H9 (cell line): Measurements from ENCODE around the gene PAK6. TPM values are rescaled to one million over a fixed set of nuclear protein-coding genes. Genes with fewer than 3 reads are reported as not detected.

Experiments
- DNase-seq: peaks from one replicate; pipeline ENCODE4 v3.0.0-alpha.2; 2017
- H2AFZ ChIP-seq: one replicate; pipeline ENCODE4 v1.6.1; 2013; ENCODE audit warnings: mild to moderate bottlenecking, low read length, control low read depth, moderate library complexity
- H2AK5ac ChIP-seq: 2 replicates; pipeline ENCODE4 v1.6.1; 2013; ENCODE audit warnings: low read length, control low read depth, mixed read lengths; ENCODE audit not compliant: insufficient read length
- H2BK120ac ChIP-seq: one replicate; pipeline ENCODE4 v1.6.1; 2013; ENCODE audit warnings: low read depth, mild to moderate bottlenecking, low read length, control low read depth, inconsistent platforms; ENCODE audit not compliant: poor library complexity, severe bottlenecking
- H2BK12ac ChIP-seq: 2 replicates; pipeline ENCODE4 v1.6.1; 2013; ENCODE audit warnings: low read length, control low read depth, mixed read lengths, low read depth; ENCODE audit not compliant: insufficient read length
- H2BK15ac ChIP-seq: 2 replicates; pipeline ENCODE4 v1.6.1; 2013; ENCODE audit warnings: low read depth, low read length, control low read depth
- H2BK20ac ChIP-seq: one replicate; pipeline ENCODE4 v1.6.1; 2013; ENCODE audit warnings: low read depth, mild to moderate bottlenecking, low read length, control low read depth, inconsistent platforms; ENCODE audit not compliant: poor library complexity, severe bottlenecking
- H2BK5ac ChIP-seq: 2 replicates; pipeline ENCODE4 v1.6.1; 2013; ENCODE audit warnings: low read length, control low read depth, mixed read lengths; ENCODE audit not compliant: insufficient read length
- H3K14ac ChIP-seq: 2 replicates; pipeline ENCODE4 v1.6.1; 2013; ENCODE audit warnings: low read length, control low read depth; ENCODE audit not compliant: insufficient read depth
- H3K18ac ChIP-seq: 2 replicates; pipeline ENCODE4 v1.6.1; 2013; ENCODE audit warnings: low read depth, mild to moderate bottlenecking, mixed read lengths, low read length, control low read depth; ENCODE audit not compliant: insufficient read length
- H3K23ac ChIP-seq: 2 replicates; pipeline ENCODE4 v1.6.1; 2013; ENCODE audit warnings: low read length, control low read depth, mixed read lengths, low read depth; ENCODE audit not compliant: insufficient read length
- H3K23me2 ChIP-seq: 2 replicates; pipeline ENCODE4 v1.6.1; 2013; ENCODE audit warnings: low read depth, mild to moderate bottlenecking, mixed read lengths, low read length, control low read depth; ENCODE audit not compliant: insufficient read length, poor library complexity, severe bottlenecking
- H3K27ac ChIP-seq: 2 replicates; pipeline ENCODE4 v1.5.1; 2013; ENCODE audit warnings: low read length, control low read depth, mixed read lengths, low read depth; ENCODE audit not compliant: insufficient read length
- H3K27me3 ChIP-seq: 2 replicates; pipeline ENCODE4 v1.6.1; 2013; ENCODE audit warnings: low read length, control low read depth, inconsistent platforms; ENCODE audit not compliant: insufficient read depth
- H3K4ac ChIP-seq: 2 replicates; pipeline ENCODE4 v1.6.1; 2013; ENCODE audit warnings: low read depth, mild to moderate bottlenecking, control low read depth, inconsistent platforms, low read length, moderate library complexity
- H3K4me1 ChIP-seq: 2 replicates; pipeline ENCODE4 v1.6.1; 2013; ENCODE audit warnings: low read length, control low read depth, inconsistent platforms; ENCODE audit not compliant: insufficient read depth
- H3K4me2 ChIP-seq: 2 replicates; pipeline ENCODE4 v1.6.1; 2013; ENCODE audit warnings: low read length, control low read depth, mixed read lengths; ENCODE audit not compliant: insufficient read length, insufficient read depth
- H3K56ac ChIP-seq: 2 replicates; pipeline ENCODE4 v1.6.1; 2013; ENCODE audit warnings: low read depth, mild to moderate bottlenecking, mixed read lengths, low read length, control low read depth; ENCODE audit not compliant: insufficient read length
- H3K79me1 ChIP-seq: 2 replicates; pipeline ENCODE4 v1.6.1; 2013; ENCODE audit warnings: low read depth, mild to moderate bottlenecking, moderate library complexity, low read length, control low read depth, inconsistent platforms; ENCODE audit not compliant: insufficient read depth, poor library complexity, severe bottlenecking
- H3K79me2 ChIP-seq: 2 replicates; pipeline ENCODE4 v1.6.1; 2013; ENCODE audit warnings: low read length, control low read depth, inconsistent platforms; ENCODE audit not compliant: insufficient read depth
- H3K9ac ChIP-seq: 2 replicates; pipeline ENCODE4 v1.6.1; 2013; ENCODE audit warnings: low read length, control low read depth, mixed read lengths; ENCODE audit not compliant: insufficient read length; ENCODE audit errors: extremely low read depth
- H3K9me3 ChIP-seq: one replicate; pipeline ENCODE4 v1.6.1; 2013; ENCODE audit warnings: low read depth, low read length, inconsistent platforms; ENCODE audit not compliant: control insufficient read depth
- H3T11ph ChIP-seq: one replicate; pipeline ENCODE4 v1.6.1; 2013; ENCODE audit warnings: mild to moderate bottlenecking, low read length, control low read depth, inconsistent platforms
- H4K20me1 ChIP-seq: one replicate; pipeline ENCODE4 v1.6.1; 2013; ENCODE audit not compliant: control insufficient read depth, insufficient read length, insufficient read depth
- H4K5ac ChIP-seq: 2 replicates; pipeline ENCODE4 v1.6.1; 2013; ENCODE audit warnings: low read depth, mild to moderate bottlenecking, mixed read lengths, low read length, control low read depth; ENCODE audit not compliant: insufficient read length
- H4K8ac ChIP-seq: replicated peaks from 2 replicates; pipeline ENCODE4 v1.6.1; 2013; ENCODE audit warnings: low read length, control low read depth, mixed read lengths, low read depth; ENCODE audit not compliant: insufficient read length
- H4K91ac ChIP-seq: 2 replicates; pipeline ENCODE4 v1.6.1; 2013; ENCODE audit warnings: low read depth, mild to moderate bottlenecking, moderate library complexity, mixed read lengths, low read length, control low read depth; ENCODE audit not compliant: insufficient read length
- H3K27ac Mint-ChIP-seq, 3 experiments: 2 replicates in 2 of 3; 3 replicates in 1 of 3; pipeline ENCODE4 v1.8.0; 2020 to 2021; ENCODE audit warnings: mixed read lengths in 3 of 3, mild to moderate bottlenecking in 1 of 3, moderate library complexity in 1 of 3
- H3K27me3 Mint-ChIP-seq: 2 replicates; pipeline ENCODE4 v1.8.0; 2021; ENCODE audit warnings: low read depth, mild to moderate bottlenecking, moderate library complexity, mixed read lengths
- H3K36me3 Mint-ChIP-seq, 3 experiments: 2 replicates in 2 of 3; 3 replicates in 1 of 3; pipeline ENCODE4 v1.8.0; 2020 to 2021; ENCODE audit warnings: low read depth in 3 of 3, mixed read lengths in 3 of 3; ENCODE audit not compliant: insufficient read depth in 1 of 3
- H3K4me1 Mint-ChIP-seq, 2 experiments: 2 replicates each; pipeline ENCODE4 v1.8.0; 2020; ENCODE audit warnings: mixed read lengths in 2 of 2
- H3K4me3 Mint-ChIP-seq, 2 experiments: 2 replicates in 1 of 2; 3 replicates in 1 of 2; pipeline ENCODE4 v1.8.0; 2020 to 2021; ENCODE audit warnings: mild to moderate bottlenecking in 2 of 2, mixed read lengths in 2 of 2, moderate library complexity in 1 of 2
- H3K9me3 Mint-ChIP-seq, 2 experiments: 2 replicates in 1 of 2; 3 replicates in 1 of 2; pipeline ENCODE4 v1.8.0; 2020; ENCODE audit warnings: mild to moderate bottlenecking in 2 of 2, mixed read lengths in 2 of 2, moderate library complexity in 1 of 2
- CTCF ChIP-seq: fragments of 200-600 bp; sonication (generic); conservative IDR thresholded peaks from 3 replicates; pipeline ENCODE4 v1.8.0; 2021; ENCODE audit warnings: antibody characterized with exemption, mild to moderate bottlenecking
- WGBS: extraction: QIAGEN DNeasy Blood & Tissue Kit; methylation state at CpG from one replicate; pipeline ENCODE4 v1.1.7; 2013; ENCODE audit warnings: missing lambda C conversion rate, low lambda C conversion rate, mixed read lengths; ENCODE audit not compliant: insufficient read length; ENCODE audit errors: extremely low coverage; 5-methylcytosine and 5-hydroxymethylcytosine counted together
- total RNA-seq: library from RNA; stranded (reverse); gene quantifications from 2 replicates; pipeline ENCODE4 v1.2.1, GENCODE V29; 2021

The PAK6 gene
- total RNA-seq, 1 experiment from 2014 or later, result 7.4 TPM

DNA sequence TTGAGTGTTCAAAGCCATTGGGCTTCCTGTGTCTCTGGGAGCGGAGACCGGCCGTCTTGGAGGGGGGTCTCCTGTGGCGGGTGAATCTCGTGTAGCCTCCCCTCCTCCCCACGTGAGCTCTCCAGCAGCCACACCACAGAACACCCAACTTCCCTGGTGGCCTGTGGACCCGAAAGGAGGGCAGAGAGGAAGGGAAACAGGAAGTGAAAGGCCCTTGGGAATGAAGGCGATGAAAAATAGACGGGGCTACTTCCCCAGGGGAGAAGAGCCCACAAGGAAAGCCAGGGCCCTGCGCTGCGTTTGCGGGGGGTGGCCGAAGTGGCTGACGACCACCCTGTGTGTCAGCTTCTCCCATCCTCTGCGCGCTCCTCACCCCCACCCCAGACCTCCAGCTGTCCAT is 38.6 kb downstream of the PAK6 start:
- peaks cover 13 to 51% of the 10 kb centered on the region in 2 experiments for H3K4me1 Mint-ChIP-seq
- no peak overlapping the region for H3K4me3 Mint-ChIP-seq
- H4K5ac ChIP-seq, result no peak overlapping the region
- H3K36me3 Mint-ChIP-seq, result peaks cover 0 to 9% (median 2%) of the 10 kb centered on the region in 3 experiments; a peak in 3 of 7 replicates
- no peaks in the 10 kb centered on the region for H3K79me1 ChIP-seq
- no peaks in the 10 kb centered on the region for H3K4me1 ChIP-seq
- H3K9me3 Mint-ChIP-seq, result no peaks in the 10 kb centered on the region; a peak in 1 of 5 replicates
- no peak overlapping the region for H2BK120ac ChIP-seq
- H3K27me3 ChIP-seq, result peaks cover 21% of the 10 kb centered on the region; the same call in 1 of the 2 replicates
- no peaks in the 10 kb centered on the region for H4K20me1 ChIP-seq
- H2BK12ac ChIP-seq, result no peak overlapping the region
- H3K14ac ChIP-seq, result no peak overlapping the region
- no peak overlapping the region for H3K23ac ChIP-seq
- no peak overlapping the region for H2AK5ac ChIP-seq
- no peak overlapping the region for H2BK15ac ChIP-seq
- no peak overlapping the region for H2BK5ac ChIP-seq
- no peak overlapping the region for H3K27ac Mint-ChIP-seq
- no peak overlapping the region for H3K56ac ChIP-seq
- H3K9ac ChIP-seq, result no peak overlapping the region
- H3K18ac ChIP-seq, result no peak overlapping the region
- H3K23me2 ChIP-seq, result peaks cover 6% of the 10 kb centered on the region
- no peak overlapping the region for H3T11ph ChIP-seq
- H3K27me3 Mint-ChIP-seq, result peaks cover 44% of the 10 kb centered on the region
- no peak overlapping the region for H4K8ac ChIP-seq
- H4K91ac ChIP-seq, result no peak overlapping the region
- no peaks in the 10 kb centered on the region for H3K9me3 ChIP-seq
- WGBS, result no CpG with 5 or more reads among the region's 16 CpGs
- no peak overlapping the region for H2BK20ac ChIP-seq
- H3K4ac ChIP-seq, result no peak overlapping the region
- no peak for DNase-seq
- no peak overlapping the region for H3K4me2 ChIP-seq
- H3K27ac ChIP-seq, result no peak overlapping the region
- TF ChIP-seq CTCF, result no peak
- H3K79me2 ChIP-seq, result no peaks in the 10 kb centered on the region
- H2AFZ ChIP-seq, result no peak overlapping the region
